ENCODE data around the gene MAFB. TPM values are rescaled to one million over a fixed set of nuclear protein-coding genes. Genes with fewer than 3 reads are reported as not detected.

MAFB gene
- total and polyA plus RNA-seq, 4 donors, result 7.3 to 18.0 (median 11.7) TPM

DNA sequence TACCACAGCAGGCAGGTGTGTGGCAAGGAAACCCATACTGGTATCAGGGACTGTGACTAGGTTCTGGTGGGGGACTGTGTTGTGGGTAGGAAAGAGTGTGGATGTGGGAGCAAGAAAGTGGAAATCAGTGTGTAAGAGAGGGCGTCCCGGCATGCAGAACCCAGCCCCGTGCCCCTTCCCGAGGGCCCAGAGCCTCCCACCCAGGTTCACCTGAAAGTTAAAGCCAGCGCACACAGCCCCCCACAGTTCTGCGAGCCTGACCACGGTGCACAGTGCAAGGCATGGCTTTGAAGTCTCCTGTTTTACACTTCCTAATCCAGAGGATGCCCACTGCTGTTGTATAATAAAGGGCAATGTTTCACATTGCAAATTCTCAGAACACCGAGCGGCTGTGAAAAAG is 22.7 kb downstream of the MAFB start:
- Histone ChIP-seq H3K27me3 (ENCODE audit: control insufficient read depth, insufficient read depth, low read length) (peaks cover 2% of the 10 kb centered on the region), H3K27ac (ENCODE audit: low read depth, low read length) (no peak overlapping the region), H3K9me3 (ENCODE audit: control insufficient read depth, insufficient read depth, low read length) (no peaks in the 10 kb centered on the region), H3K4me1 (ENCODE audit: control insufficient read depth, insufficient read depth, low read length) (peaks cover 3% of the 10 kb centered on the region), H3K36me3 (ENCODE audit: control insufficient read depth, insufficient read depth, low read length) (no peaks in the 10 kb centered on the region), H3K4me3 (ENCODE audit: low read depth, low read length) (no peak overlapping the region)
- 85% methylated on average over 7 of the region's 9 CpGs for WGBS (ENCODE audit: insufficient coverage)
- DNase-seq (ENCODE audit: low read depth in 4 of 6, low spot score in 6 of 6), result no peak

DNA sequence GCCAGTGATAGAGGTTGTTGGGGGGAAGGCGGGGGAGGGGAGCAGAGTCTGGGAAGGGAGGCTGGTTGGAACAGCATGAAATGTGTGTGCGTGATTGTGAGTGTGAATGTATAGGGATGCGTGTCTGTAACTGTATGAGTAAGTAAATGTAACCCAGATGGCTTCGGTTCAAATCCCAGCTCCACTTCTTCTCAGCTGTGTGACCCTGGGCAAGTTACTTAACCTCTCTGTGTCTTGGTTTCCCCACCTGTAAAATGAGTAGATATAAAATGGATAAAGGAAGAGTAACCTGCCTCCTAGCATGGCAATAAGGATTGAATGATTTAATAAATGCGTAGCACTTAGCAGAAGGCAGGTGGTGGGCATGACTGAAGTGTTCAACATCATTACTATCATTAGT is 24.1 kb downstream of the MAFB start:
- 100% methylated on average over 4 of the region's 5 CpGs for WGBS (ENCODE audit: insufficient coverage)

DNA sequence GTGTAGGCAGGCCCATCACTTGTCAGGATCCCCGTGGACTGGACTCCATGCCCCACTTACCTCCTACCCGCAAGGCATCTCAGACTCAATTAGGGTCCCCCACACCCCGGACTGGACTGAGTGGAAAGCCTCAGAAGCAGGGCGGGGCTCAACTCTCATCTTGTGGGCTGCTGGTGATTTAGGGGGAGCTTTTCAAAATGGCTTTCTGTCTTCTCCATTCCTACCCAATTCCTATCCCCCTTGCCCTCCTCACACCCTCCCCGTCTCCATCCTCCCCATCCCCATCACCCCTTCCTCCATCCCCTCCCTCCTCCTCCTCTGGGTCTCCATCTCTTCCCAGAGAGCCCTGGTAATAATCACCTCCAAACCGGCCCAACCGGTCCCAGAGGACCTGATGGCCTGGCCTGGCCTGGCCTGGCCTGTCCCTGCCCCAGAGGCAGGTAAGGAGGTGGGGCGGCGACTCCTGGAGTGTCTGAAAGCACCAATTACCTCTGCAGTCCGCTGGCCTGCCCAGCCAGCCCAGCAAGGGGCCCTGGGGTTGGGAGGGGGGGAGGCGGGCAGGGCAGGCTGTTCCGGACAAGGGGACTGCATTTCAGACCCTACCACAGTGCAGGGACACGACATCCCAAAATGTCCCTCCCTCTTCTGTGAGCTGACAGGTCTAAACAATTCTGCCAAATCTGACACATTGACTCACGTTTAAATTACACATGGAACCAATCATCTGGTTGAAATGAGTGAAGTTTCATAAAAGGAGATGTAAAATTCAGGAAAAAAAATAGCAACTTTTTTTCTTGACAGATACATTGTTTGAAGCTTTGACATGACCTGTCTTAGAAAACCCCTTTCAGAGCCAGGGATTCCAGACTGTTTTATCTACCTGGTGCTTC is 24.8 kb downstream of the MAFB start:
- Histone ChIP-seq H3K4me3 (ENCODE audit: low read depth, low read length) (no peak overlapping the region), H3K27ac (ENCODE audit: low read depth, low read length) (no peak overlapping the region), H3K9me3 (ENCODE audit: control insufficient read depth, insufficient read depth, low read length) (no peaks in the 10 kb centered on the region), H3K4me1 (ENCODE audit: control insufficient read depth, insufficient read depth, low read length) (peaks cover 3% of the 10 kb centered on the region), H3K36me3 (ENCODE audit: control insufficient read depth, insufficient read depth, low read length) (no peaks in the 10 kb centered on the region), H3K27me3 (ENCODE audit: control insufficient read depth, insufficient read depth, low read length) (peaks cover 2% of the 10 kb centered on the region)
- DNase-seq (ENCODE audit: low read depth in 4 of 6, low spot score in 6 of 6), result no peak
- 29% methylated on average over 3 of the region's 14 CpGs for WGBS (ENCODE audit: insufficient coverage)

More for the DNA sequence above, 24.1 kb downstream of the MAFB start:
- no peak for DNase-seq (ENCODE audit: low read depth in 4 of 6, low spot score in 6 of 6)
- Histone ChIP-seq H3K9me3 (ENCODE audit: control insufficient read depth, insufficient read depth, low read length) (no peaks in the 10 kb centered on the region), H3K4me1 (ENCODE audit: control insufficient read depth, insufficient read depth, low read length) (peaks cover 3% of the 10 kb centered on the region), H3K36me3 (ENCODE audit: control insufficient read depth, insufficient read depth, low read length) (no peaks in the 10 kb centered on the region), H3K4me3 (ENCODE audit: low read depth, low read length) (no peak overlapping the region), H3K27me3 (ENCODE audit: control insufficient read depth, insufficient read depth, low read length) (peaks cover 2% of the 10 kb centered on the region), H3K27ac (ENCODE audit: low read depth, low read length) (no peak overlapping the region)

DNA sequence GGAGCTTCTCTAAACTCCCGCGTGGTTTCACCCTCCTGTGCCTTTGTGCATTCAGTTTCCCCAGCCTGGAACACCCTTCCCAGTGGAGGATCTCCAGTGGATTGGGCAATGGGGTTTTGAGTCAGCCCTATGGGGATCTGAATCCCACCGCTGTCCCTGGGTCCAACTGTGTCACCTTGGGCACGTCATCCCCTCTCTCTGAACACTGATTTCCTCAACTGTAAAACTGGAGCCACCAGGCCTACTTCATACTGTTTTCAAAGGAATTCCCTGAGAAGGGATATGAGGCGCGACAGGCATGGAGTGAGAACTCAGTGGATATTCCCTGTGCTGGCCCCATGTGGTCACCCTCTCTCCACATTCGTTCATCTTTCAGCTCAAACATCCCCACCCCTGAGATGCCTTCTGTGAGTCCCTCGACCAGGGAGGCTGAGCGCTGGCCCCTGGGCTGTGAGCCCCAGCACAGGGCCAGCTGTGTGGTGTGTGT is 25.7 kb downstream of the MAFB start:
- DNase-seq (ENCODE audit: low read depth in 4 of 6, low spot score in 6 of 6), result no peak
- peaks cover 2% of the 10 kb centered on the region for H3K27me3 ChIP-seq (ENCODE audit: control insufficient read depth, insufficient read depth, low read length)
- H3K9me3 ChIP-seq (ENCODE audit: control insufficient read depth, insufficient read depth, low read length), result no peaks in the 10 kb centered on the region
- no peaks in the 10 kb centered on the region for H3K4me1 ChIP-seq (ENCODE audit: control insufficient read depth, insufficient read depth, low read length)
- 97% methylated on average over 5 of the region's 9 CpGs for WGBS (ENCODE audit: insufficient coverage)
- H3K36me3 ChIP-seq (ENCODE audit: control insufficient read depth, insufficient read depth, low read length), result no peaks in the 10 kb centered on the region
- no peak overlapping the region for H3K4me3 ChIP-seq (ENCODE audit: low read depth, low read length)
- H3K27ac ChIP-seq (ENCODE audit: low read depth, low read length), result no peak overlapping the region

DNA sequence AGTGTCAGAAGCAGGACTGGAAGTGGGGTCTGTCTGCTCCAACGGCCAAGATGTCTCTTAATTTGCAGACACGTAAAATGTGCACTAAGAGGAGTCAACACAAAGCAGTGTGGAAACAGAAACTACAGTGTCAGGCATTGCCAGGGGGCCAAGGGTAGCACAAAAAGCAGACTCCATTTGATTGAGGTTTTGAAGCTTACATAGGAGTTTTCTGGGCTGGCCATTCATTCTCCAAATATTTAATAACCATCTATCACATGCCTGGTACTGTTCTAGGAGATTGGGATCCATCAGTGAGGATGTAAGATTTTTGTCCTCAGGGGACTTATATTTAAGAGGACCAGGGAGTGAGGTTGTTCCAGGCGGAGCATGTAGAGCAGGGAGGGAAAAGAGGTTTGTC is 29.5 kb downstream of the MAFB start:
- Histone ChIP-seq H3K27ac (ENCODE audit: low read depth, low read length) (no peak overlapping the region), H3K4me3 (ENCODE audit: low read depth, low read length) (no peak overlapping the region), H3K9me3 (ENCODE audit: control insufficient read depth, insufficient read depth, low read length) (no peaks in the 10 kb centered on the region), H3K4me1 (ENCODE audit: control insufficient read depth, insufficient read depth, low read length) (no peaks in the 10 kb centered on the region), H3K27me3 (ENCODE audit: control insufficient read depth, insufficient read depth, low read length) (peaks cover 2% of the 10 kb centered on the region), H3K36me3 (ENCODE audit: control insufficient read depth, insufficient read depth, low read length) (no peaks in the 10 kb centered on the region)
- no peak for DNase-seq (ENCODE audit: low read depth in 4 of 6, low spot score in 6 of 6)
- 95% methylated on average over 3 of the region's 3 CpGs for WGBS (ENCODE audit: insufficient coverage)

DNA sequence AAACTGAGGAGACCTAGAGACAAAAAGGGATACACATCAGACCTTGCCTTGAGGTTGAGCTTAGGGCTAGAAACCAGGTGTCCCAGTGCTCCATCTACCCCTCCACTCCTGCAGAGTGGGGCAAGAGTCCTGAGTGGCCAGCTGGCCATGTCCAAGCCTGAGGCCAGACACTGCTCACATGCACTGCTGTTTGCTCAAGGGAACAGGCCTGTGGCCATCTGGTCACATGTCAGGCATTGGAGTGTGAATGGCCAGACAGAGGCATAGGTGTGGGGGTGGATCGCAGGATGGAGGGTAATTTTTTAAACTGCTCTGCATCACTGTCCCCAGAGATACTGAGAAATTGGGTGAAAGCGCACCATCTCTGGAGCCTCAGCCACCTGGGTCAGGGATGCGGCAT is 30.5 kb downstream of the MAFB start:
- Histone ChIP-seq H3K36me3 (ENCODE audit: control insufficient read depth, insufficient read depth, low read length) (no peaks in the 10 kb centered on the region), H3K4me1 (ENCODE audit: control insufficient read depth, insufficient read depth, low read length) (no peaks in the 10 kb centered on the region), H3K4me3 (ENCODE audit: low read depth, low read length) (no peak overlapping the region), H3K27ac (ENCODE audit: low read depth, low read length) (no peak overlapping the region), H3K27me3 (ENCODE audit: control insufficient read depth, insufficient read depth, low read length) (peaks cover 2% of the 10 kb centered on the region), H3K9me3 (ENCODE audit: control insufficient read depth, insufficient read depth, low read length) (no peaks in the 10 kb centered on the region)
- no peak for DNase-seq (ENCODE audit: low read depth in 4 of 6, low spot score in 6 of 6)
- 88% methylated on average over 3 of the region's 3 CpGs for WGBS (ENCODE audit: insufficient coverage)

DNA sequence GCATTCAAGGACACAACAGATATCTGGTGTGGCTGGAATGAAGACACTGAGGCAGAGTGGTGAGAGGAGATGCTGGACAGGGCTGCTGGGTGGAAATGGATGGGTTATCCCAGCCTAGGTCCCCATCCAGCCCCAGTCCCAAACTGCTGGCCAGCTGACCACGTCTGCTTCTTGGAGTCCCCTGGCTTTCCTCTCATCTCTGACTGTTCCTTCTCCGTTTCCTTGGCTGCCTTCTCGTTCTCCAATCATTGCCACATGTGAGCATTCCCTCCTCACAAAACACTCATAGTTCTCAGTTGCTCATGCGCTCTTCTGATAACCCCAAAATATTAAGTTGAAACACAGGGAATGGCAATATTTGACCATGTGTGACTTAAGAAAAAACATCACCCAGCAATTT is 31.5 kb downstream of the MAFB start:
- WGBS (ENCODE audit: insufficient coverage), result 86% methylated on average over 4 of the region's 4 CpGs
- DNase-seq (ENCODE audit: low read depth in 4 of 6, low spot score in 6 of 6), result no peak

DNA sequence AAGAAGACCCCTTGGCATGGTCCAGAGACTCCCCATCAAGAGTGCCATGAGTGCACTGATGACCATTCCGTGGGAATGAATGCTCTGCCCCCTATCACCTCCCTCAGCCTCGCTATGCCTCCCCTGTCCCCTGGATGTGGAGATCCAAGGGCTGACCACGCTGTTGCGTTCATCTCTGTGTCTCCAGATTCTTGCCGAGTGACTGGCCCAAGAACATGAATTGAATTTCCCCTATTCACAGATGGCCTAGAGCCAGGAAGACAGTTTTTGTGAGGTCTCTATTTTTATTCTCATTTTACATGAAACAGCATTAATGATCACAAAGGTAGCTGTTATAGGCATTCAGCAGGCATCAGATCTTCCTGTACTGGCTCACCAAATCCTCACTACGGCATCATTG is 33.6 kb downstream of the MAFB start:
- Histone ChIP-seq H3K27me3 (ENCODE audit: control insufficient read depth, insufficient read depth, low read length) (no peaks in the 10 kb centered on the region), H3K4me1 (ENCODE audit: control insufficient read depth, insufficient read depth, low read length) (no peaks in the 10 kb centered on the region), H3K27ac (ENCODE audit: low read depth, low read length) (no peak overlapping the region), H3K36me3 (ENCODE audit: control insufficient read depth, insufficient read depth, low read length) (no peaks in the 10 kb centered on the region), H3K9me3 (ENCODE audit: control insufficient read depth, insufficient read depth, low read length) (no peaks in the 10 kb centered on the region), H3K4me3 (ENCODE audit: low read depth, low read length) (no peak overlapping the region)
- 96% methylated on average over 6 of the region's 6 CpGs for WGBS (ENCODE audit: insufficient coverage)
- no peak for DNase-seq (ENCODE audit: low read depth in 4 of 6, low spot score in 6 of 6)

More for the DNA sequence above, 31.5 kb downstream of the MAFB start:
- Histone ChIP-seq H3K9me3 (ENCODE audit: control insufficient read depth, insufficient read depth, low read length) (no peaks in the 10 kb centered on the region), H3K4me3 (ENCODE audit: low read depth, low read length) (no peak overlapping the region), H3K4me1 (ENCODE audit: control insufficient read depth, insufficient read depth, low read length) (no peaks in the 10 kb centered on the region), H3K36me3 (ENCODE audit: control insufficient read depth, insufficient read depth, low read length) (no peaks in the 10 kb centered on the region), H3K27ac (ENCODE audit: low read depth, low read length) (no peak overlapping the region), H3K27me3 (ENCODE audit: control insufficient read depth, insufficient read depth, low read length) (no peaks in the 10 kb centered on the region)

DNA sequence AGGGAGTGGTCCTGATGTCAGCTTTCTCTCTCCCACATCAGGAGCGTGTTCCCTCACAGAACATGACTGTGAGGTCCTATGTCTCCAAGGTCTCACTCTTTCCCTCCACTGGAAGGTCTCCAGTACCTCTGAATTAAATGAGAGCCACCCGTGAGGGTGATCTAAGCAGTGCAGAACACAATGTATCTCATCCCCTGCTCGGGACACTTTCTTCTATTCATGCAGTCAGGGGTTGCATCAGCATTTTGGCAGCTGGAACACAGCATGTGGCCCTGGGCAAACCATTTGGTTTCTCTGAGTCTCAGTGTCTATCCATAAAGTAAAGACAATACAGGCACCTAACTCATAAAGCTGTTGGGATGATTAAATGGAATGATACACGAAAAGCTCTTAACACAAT is 34.2 kb downstream of the MAFB start:
- Histone ChIP-seq H3K4me1 (ENCODE audit: control insufficient read depth, insufficient read depth, low read length) (no peaks in the 10 kb centered on the region), H3K36me3 (ENCODE audit: control insufficient read depth, insufficient read depth, low read length) (no peaks in the 10 kb centered on the region), H3K4me3 (ENCODE audit: low read depth, low read length) (no peak overlapping the region), H3K27ac (ENCODE audit: low read depth, low read length) (no peak overlapping the region), H3K9me3 (ENCODE audit: control insufficient read depth, insufficient read depth, low read length) (no peaks in the 10 kb centered on the region), H3K27me3 (ENCODE audit: control insufficient read depth, insufficient read depth, low read length) (no peaks in the 10 kb centered on the region)
- 46% methylated on average over 3 of the region's 4 CpGs for WGBS (ENCODE audit: insufficient coverage)
- DNase-seq (ENCODE audit: low read depth in 4 of 6, low spot score in 6 of 6), result no peak

DNA sequence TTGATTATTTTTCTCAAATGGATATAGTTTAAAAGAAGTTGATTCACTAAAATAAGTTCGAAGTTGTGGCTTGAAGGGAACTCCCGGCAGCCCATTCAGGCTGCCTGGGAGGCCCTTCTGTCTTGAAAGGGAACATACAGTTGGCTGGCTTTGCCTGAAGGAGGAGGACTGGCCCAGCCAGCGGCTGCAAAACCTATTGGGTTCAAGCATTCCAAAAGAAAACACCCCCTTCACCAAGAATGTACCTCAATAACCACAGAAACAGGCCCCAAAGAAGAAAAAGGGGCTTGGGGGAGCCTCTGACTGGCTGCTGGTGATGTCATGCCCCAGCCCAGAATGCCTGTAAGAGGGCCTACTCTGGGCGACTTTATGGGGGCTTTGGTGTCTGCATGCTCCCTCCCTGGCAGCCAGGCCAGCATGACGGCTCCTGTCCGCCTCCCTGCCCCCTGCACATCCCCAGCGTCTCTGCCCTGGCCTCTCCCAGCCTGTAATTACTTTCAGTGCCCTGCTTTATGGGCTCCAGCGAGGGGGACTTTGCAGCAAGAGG is 36.5 kb downstream of the MAFB start:
- no peak for DNase-seq (ENCODE audit: low read depth in 4 of 6, low spot score in 6 of 6)
- H3K36me3 ChIP-seq (ENCODE audit: control insufficient read depth, insufficient read depth, low read length), result no peaks in the 10 kb centered on the region
- H3K27ac ChIP-seq (ENCODE audit: low read depth, low read length), result no peak overlapping the region
- 56% methylated on average over 7 of the region's 8 CpGs for WGBS (ENCODE audit: insufficient coverage)
- no peak overlapping the region for H3K4me3 ChIP-seq (ENCODE audit: low read depth, low read length)
- H3K9me3 ChIP-seq (ENCODE audit: control insufficient read depth, insufficient read depth, low read length), result no peaks in the 10 kb centered on the region
- no peaks in the 10 kb centered on the region for H3K4me1 ChIP-seq (ENCODE audit: control insufficient read depth, insufficient read depth, low read length)
- peaks cover 4% of the 10 kb centered on the region for H3K27me3 ChIP-seq (ENCODE audit: control insufficient read depth, insufficient read depth, low read length)
